ENCODE data around the gene BCAS3. TPM values are rescaled to one million over a fixed set of nuclear protein-coding genes. Genes with fewer than 3 reads are reported as not detected.

BCAS3 gene
- total RNA-seq, 1 experiment from 2014 or later, result 26.3 TPM

DNA sequence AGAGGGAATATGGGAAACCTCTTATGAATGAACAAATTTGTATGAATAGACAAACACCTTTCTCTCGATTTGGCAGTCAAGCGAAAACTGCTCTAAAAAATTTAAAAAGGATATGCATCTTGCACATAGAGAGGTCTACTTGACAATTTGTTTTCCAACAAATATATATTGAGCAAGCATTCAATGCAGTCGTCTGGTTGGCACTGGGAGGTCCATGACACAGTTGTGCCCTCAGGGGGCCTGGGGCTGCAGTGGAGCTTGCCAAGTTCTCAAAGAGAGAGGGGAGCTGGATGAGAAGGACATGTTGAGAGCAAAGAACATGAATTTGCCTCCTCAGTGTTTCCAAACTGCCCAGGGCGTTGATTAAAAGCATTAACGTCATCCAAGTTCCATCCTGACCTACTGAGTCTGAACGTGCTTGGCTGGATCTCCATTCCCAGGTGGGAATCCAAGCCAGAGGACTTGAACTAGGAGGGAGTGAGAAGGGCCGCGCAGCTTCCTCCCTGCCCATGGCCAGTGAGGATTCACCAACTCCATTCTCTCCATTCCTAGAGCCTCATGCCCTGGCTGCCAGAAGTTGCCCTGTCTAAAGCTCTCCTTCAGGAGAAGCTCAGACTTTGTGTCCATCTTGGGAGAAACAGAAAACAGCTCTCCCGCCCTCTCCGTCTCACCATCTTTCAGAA is 746.5 kb downstream of the BCAS3 start:
- H2AFZ ChIP-seq (ENCODE audit: low read depth, low read length, poor library complexity, severe bottlenecking), result no peak overlapping the region
- no peak overlapping the region for H3K4me3 ChIP-seq (replicated peaks in 1 of 2; ENCODE audit: low read depth in 1 of 2, low read length in 2 of 2)

More for the DNA sequence above, 746.5 kb downstream of the BCAS3 start:
- ChIA-PET RAD21 (ENCODE audit: low non-redundant PET in 1 of 2, low total read pairs in 2 of 2, uncharacterized antibody in 2 of 2, unreplicated experiment in 2 of 2) (interaction anchor here in 1 of 2 experiments (1.1 kb wide), 1 partner anchor 12 kb away, joined by 3 read pairs; no protein-coding TSS in a partner anchor), CTCF (interaction anchor here (1.0 to 1.8 kb wide), 5 partner anchors 8 to 685 kb away, joined by 3 to 6 read pairs (median 4); no protein-coding TSS in a partner anchor), POLR2A (no interaction called here)
- no peaks in the 10 kb centered on the region for H4K20me1 ChIP-seq (ENCODE audit: insufficient read depth)
- H3K79me2 ChIP-seq (ENCODE audit: insufficient read depth, low read length), result no peaks in the 10 kb centered on the region
- peaks cover 0 to 6% of the 10 kb centered on the region in 2 experiments; a peak in 1 of 4 replicates for H3K9me3 ChIP-seq (ENCODE audit: control insufficient read depth in 1 of 2, insufficient read depth in 1 of 2, low read depth in 1 of 2, low read length in 2 of 2)
- H3K9ac ChIP-seq (ENCODE audit: low read length), result no peak overlapping the region
- intact Hi-C loops (cut with micrococcal nuclease), result no loop called here
- H3K4me2 ChIP-seq (ENCODE audit: low read length), result no peak overlapping the region
- ATAC-seq (no peak), DNase-seq (ENCODE audit: low read depth, low spot score) (no peak)
- peak overlapping the region; percentile 89; the same call in 1 of the 2 replicates for H3K27ac ChIP-seq (ENCODE audit: low read depth, low read length)
- peaks cover 35 to 40% of the 10 kb centered on the region in 2 experiments for H3K4me1 ChIP-seq (ENCODE audit: control insufficient read depth in 1 of 2, insufficient read depth in 2 of 2, low read length in 2 of 2)
- H3K27me3 ChIP-seq (ENCODE audit: insufficient read depth, low read length), result no peaks in the 10 kb centered on the region
- no TSS peak for BruUV-seq (replicated peaks)
- H3K36me3 ChIP-seq (ENCODE audit: control insufficient read depth in 1 of 2, insufficient read depth in 2 of 2, low read length in 2 of 2), result no peaks in the 10 kb centered on the region
- TF ChIP-seq JUND (IDR thresholded peaks at IDR 0.05), result no peak
- no peak for TF ChIP-seq FOSL1 (IDR thresholded peaks at IDR 0.05; ENCODE audit: low read depth)
- TF ChIP-seq CEBPB (IDR thresholded peaks at IDR 0.05; ENCODE audit: low read depth), result no peak
- TF ChIP-seq, protein P1, sequence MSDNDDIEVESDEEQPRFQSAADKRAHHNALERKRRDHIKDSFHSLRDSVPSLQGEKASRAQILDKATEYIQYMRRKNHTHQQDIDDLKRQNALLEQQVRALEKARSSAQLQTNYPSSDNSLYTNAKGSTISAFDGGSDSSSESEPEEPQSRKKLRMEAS (IDR thresholded peaks at IDR 0.05), result no peak
- no peak for TF ChIP-seq ZNF274 (IDR thresholded peaks at IDR 0.05; ENCODE audit: low read depth, low read length)
- TF ChIP-seq EGR1 (IDR thresholded peaks at IDR 0.05; ENCODE audit: low read depth), result no peak
- TF ChIP-seq, protein P2, sequence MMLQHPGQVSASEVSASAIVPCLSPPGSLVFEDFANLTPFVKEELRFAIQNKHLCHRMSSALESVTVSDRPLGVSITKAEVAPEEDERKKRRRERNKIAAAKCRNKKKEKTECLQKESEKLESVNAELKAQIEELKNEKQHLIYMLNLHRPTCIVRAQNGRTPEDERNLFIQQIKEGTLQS (IDR thresholded peaks at IDR 0.05), result no peak
- no peak for TF ChIP-seq SP1 (IDR thresholded peaks at IDR 0.05; ENCODE audit: low read depth)
- TF ChIP-seq CBX3 (IDR thresholded peaks at IDR 0.05; ENCODE audit: low read depth), result no peak
- TF ChIP-seq RAD21 (IDR thresholded peaks at IDR 0.05; ENCODE audit: low read depth), result no peak
- TF ChIP-seq TCF7L2 (IDR thresholded peaks at IDR 0.05; ENCODE audit: borderline replicate concordance, extremely low read depth, insufficient read depth, insufficient read length), result no peak
- TF ChIP-seq, protein P3, sequence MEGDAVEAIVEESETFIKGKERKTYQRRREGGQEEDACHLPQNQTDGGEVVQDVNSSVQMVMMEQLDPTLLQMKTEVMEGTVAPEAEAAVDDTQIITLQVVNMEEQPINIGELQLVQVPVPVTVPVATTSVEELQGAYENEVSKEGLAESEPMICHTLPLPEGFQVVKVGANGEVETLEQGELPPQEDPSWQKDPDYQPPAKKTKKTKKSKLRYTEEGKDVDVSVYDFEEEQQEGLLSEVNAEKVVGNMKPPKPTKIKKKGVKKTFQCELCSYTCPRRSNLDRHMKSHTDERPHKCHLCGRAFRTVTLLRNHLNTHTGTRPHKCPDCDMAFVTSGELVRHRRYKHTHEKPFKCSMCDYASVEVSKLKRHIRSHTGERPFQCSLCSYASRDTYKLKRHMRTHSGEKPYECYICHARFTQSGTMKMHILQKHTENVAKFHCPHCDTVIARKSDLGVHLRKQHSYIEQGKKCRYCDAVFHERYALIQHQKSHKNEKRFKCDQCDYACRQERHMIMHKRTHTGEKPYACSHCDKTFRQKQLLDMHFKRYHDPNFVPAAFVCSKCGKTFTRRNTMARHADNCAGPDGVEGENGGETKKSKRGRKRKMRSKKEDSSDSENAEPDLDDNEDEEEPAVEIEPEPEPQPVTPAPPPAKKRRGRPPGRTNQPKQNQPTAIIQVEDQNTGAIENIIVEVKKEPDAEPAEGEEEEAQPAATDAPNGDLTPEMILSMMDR (IDR thresholded peaks at IDR 0.05 in 2 of 3, conservative IDR thresholded peaks at IDR 0.05 in 1 of 3; ENCODE audit: borderline replicate concordance in 1 of 3, insufficient read depth in 1 of 3, low read depth in 2 of 3, low read length in 2 of 3), result no peak
- TF ChIP-seq, protein P4, sequence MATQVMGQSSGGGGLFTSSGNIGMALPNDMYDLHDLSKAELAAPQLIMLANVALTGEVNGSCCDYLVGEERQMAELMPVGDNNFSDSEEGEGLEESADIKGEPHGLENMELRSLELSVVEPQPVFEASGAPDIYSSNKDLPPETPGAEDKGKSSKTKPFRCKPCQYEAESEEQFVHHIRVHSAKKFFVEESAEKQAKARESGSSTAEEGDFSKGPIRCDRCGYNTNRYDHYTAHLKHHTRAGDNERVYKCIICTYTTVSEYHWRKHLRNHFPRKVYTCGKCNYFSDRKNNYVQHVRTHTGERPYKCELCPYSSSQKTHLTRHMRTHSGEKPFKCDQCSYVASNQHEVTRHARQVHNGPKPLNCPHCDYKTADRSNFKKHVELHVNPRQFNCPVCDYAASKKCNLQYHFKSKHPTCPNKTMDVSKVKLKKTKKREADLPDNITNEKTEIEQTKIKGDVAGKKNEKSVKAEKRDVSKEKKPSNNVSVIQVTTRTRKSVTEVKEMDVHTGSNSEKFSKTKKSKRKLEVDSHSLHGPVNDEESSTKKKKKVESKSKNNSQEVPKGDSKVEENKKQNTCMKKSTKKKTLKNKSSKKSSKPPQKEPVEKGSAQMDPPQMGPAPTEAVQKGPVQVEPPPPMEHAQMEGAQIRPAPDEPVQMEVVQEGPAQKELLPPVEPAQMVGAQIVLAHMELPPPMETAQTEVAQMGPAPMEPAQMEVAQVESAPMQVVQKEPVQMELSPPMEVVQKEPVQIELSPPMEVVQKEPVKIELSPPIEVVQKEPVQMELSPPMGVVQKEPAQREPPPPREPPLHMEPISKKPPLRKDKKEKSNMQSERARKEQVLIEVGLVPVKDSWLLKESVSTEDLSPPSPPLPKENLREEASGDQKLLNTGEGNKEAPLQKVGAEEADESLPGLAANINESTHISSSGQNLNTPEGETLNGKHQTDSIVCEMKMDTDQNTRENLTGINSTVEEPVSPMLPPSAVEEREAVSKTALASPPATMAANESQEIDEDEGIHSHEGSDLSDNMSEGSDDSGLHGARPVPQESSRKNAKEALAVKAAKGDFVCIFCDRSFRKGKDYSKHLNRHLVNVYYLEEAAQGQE (IDR thresholded peaks at IDR 0.05; ENCODE audit: low read depth), result no peak
- TF ChIP-seq SIN3A (IDR thresholded peaks at IDR 0.05; ENCODE audit: low read depth), result no peak
- TF ChIP-seq POLR2A (IDR thresholded peaks at IDR 0.05; ENCODE audit: borderline replicate concordance, extremely low read depth, insufficient read depth, insufficient read length), result no peak
- no peak for TF ChIP-seq ZFX (IDR thresholded peaks at IDR 0.05)
- TF ChIP-seq ZBTB33 (IDR thresholded peaks at IDR 0.05; ENCODE audit: extremely low read depth, insufficient replicate concordance, low read length), result no peak
- TF ChIP-seq SRF (IDR thresholded peaks at IDR 0.05; ENCODE audit: low read depth), result no peak
- H3K9me2 ChIP-seq (ENCODE audit: insufficient read depth), result no peaks in the 10 kb centered on the region

Measured in HCT116 (cell line).